Activated naive CD8-positive, alpha-beta T cell treated with anti-CD3 and anti-CD28 coated beads, Interleukin-2, amount 50 U/mL, for 16 hours (primary cell): ENCODE results near the gene HDAC2.
"Not testable (repeated sequence)": the region's sequence is repeated elsewhere in the genome, so short reads cannot be mapped to it uniquely, and the experiment has no call there.

Experiments used
- DNase-seq: peaks from one replicate; pipeline ENCODE4 v3.0.0-alpha.2; 2020; ENCODE audit warnings: low read depth, low spot score

The HDAC2 gene

DNA sequence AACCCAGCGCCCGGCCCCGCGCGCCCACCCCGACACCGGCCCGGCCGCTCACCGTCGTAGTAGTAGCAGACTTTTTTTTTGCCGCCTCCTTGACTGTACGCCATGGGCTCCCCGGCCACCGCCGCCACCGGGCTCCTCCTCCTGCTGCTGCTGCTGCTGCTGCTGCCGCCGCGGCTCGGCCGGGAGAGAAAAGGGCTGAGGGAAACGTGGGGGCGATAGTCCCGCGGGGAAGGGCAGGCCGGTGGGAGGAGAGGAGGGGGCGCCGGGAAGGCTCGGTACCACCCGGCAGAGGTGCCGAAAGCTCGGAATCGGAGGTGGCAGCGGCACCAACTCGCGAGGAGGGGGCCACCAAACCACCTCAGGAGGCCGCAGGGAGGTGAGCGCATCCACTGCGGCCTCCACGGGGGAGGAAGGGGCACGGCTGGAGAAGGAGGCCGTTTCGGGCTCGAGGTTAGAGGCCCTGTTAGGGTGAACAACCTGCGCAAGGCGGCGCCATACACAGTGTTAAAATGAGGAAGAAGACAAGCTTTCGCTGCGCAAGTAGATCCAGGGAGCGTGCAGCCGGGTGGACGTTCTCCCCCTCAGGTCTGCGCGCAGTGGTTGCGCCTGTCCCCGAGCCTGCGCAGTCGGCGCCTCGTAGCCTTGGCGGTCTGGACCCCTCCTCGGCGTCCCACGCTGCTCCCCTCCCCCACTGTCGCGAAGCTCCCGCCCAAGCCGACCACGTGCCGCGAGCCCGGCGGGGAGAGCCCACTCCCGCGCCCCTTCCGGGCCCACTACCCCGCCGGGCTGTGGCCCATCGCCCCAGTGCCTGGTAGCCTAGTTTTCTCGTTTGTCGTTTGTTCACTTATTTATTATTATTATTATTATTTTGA lies at the start of gene HDAC2:
HDAC2 (minus strand) TSS at position 344 of the 872 bp plus-strand sequence; CDS start at position 104, 240 bp downstream.
- peak; percentile 77 for DNase-seq

DNA sequence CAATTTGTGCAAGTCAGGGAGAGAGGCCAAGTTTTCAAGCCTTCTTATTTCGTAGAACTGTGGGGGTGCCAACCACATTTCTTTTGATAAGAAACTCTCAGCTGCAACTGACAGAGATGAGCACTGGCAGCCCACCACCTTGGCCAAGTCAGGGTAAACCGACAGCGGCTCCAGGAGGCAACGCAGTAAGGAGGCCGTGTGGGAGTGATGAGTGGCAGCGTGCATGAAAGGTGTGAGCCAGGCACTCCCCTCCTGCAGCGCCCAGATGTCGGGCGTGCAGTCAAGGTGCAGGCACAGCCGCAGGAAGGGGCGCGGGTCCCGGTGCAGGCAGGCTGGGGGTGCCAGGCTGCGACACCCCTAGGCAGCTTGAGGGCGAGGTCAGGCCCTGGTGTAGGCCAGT lies 49.2 kb upstream of the HDAC2 start:
- DNase-seq, result no peak

DNA sequence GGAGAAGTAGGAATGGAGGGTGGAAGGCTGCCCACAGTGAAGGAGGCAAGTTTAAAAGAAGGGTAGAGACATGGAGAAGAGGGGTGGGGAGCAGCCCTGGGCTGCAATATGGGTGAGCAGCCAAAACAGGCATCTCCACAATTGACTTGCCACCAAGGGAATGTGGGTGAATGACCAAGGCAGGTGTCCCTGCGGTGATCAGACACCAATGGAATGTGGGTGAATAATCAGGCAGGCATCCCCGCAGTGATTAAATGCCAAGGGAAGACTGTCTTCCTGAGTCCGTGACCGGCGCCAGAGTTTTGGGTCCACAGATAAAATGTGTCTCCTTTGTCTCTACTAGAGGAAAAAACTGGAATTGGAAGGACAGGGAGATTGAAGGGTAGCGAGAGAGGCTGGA lies 46.2 kb upstream of the HDAC2 start:
- DNase-seq, result not testable (repeated sequence)

DNA sequence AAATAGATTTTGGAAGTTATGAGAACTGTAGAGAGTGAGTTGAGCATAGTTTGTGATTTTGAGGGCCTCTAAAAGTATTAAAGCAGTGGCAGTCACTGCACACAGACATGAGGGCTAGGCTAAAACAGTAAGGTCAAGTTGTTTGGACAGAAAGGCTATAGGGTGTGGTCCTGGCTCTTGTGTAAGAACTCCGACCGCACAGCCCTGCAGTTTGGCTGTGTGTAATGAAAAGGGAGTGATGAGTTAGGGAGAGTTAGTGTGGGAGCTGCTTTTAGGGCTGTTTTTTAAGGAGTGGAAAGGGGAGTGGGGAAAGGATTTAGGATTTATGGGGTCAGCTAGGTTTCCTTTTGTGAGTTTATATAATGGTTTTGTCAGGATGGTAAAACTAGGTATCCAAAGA lies 43.2 kb upstream of the HDAC2 start:
- DNase-seq, result not testable (repeated sequence)

DNA sequence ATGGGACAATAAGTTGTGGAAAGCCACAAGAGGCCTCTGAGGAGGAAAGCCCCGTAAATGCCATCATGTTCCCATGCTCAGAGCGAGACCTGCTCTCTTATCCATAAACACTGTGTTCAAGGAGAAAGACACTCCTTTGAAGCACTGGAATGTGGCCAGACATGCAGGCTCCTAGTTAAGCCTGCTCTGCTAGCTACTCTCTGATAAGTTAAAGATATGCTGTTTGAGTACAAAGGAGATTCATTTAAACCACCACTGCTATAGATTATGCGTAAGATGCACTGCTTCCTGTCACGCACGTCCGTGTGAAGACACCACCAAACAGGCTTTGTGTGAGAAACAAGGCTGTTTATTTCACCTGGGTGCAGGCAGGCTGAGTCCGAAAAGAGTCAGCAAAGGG lies 40.5 kb upstream of the HDAC2 start:
- DNase-seq, result not testable (repeated sequence)

DNA sequence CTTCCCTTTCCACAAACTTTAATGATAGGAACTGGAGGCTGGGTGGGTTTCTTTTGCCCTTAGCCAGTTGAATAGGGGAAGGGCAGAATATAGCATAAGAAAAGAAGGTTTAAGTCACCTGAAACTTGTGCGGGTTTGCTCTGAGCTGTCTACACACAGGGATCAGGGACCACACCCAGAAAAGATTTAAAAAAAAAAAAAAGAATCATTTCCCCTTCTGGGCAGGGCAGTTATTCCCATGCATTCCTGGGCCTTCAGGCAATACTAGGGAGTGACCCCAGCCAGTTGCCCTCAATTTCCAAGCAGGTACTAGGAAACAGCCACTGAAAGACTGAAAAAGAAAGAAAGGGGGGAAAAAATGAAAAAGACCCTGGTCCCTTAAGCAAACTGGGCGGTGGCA lies 39.6 kb upstream of the HDAC2 start:
- DNase-seq, result no peak

DNA sequence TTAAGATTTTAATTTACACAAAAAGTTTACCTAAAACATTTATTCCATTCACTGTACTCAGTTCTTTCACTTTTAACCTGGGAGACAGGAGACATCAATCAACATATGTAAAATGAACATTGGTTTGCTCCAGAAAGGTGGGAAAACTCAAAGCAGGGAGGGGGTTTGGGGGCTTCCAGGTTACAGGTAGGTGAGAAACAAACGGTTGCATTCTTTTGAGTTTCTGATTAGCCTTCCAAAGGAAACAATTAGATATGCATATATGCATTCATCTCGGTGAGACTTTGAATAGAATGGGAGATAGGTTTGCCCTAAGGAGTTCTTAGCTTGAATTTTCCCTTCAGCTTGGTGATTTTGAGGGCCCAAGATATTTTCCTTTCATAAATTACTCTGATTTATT lies 38.2 kb upstream of the HDAC2 start:
- DNase-seq, result no peak

DNA sequence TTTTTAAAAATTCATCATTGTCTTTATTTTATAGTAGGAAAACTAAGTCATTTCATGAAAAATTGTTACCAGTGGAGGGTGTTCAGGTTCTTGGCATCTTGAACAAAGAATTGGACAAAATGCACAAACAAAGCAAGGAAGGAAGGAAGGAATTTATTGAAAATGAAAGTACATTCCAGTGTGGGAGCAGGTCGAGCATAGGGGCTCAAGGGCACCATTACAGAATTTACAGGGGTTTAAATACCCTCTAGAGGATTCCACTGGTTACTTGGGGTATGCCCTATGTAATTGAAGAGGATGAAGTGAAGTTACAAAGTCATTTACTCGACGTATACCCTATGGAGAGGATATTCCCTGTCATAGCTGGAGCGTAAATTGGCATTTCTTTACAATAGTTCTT lies 37.4 kb upstream of the HDAC2 start:
- no peak for DNase-seq

DNA sequence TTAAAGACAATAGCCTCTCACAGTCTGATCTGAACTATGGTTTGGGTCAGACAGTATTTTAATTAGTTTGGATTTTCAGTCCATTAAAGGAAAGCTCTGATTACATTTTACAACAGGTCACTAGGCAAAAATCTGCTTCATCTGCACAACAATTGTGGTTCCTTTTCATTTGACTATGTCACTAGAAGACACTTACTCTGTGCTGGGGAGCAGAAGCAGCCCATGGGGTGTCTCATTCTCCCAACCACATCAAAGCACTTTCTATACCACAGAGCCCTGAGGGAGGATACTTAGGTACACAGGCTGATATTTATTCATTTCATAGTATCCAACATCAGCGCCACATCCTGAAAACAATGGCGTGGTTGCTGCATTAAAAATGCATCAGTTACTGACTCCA lies 36.6 kb upstream of the HDAC2 start:
- no peak for DNase-seq

DNA sequence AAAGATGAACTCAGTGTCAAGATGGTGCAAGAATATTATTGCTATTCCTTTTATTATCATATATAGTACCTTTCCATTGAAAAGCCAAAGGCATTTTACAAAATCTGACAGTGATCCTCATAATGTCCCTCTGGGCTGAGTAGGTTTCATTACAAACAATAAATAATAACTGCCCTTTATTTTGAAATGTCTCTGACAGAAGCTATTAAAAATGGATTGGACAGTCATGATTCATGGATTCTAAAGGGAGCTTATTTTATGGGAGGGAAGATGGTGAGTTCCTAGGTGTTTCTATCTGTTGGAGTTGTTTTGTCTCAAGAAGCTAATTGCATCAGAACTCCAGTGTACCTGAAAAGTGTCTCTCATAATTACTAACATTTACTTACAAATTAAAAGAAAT lies 30.4 kb upstream of the HDAC2 start:
- DNase-seq, result no peak

DNA sequence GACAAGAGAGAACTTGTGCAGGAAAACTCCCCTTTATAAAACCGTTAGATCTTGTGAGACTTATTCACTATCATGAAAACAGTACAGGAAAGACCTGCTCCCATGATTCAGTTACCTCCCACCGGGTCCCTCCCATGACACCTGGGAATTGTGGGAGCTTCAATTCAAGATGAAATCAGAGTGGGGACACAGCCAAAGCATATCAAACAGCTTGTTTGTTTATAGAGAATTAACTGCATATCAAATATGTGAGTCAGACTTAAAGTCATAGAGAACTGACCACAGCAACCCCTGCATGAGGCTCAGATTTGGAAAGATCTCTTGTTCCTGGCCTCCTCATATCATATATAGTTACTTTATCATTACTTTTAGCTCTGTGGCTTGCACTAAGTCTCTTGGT lies 29.1 kb upstream of the HDAC2 start:
- no peak for DNase-seq

DNA sequence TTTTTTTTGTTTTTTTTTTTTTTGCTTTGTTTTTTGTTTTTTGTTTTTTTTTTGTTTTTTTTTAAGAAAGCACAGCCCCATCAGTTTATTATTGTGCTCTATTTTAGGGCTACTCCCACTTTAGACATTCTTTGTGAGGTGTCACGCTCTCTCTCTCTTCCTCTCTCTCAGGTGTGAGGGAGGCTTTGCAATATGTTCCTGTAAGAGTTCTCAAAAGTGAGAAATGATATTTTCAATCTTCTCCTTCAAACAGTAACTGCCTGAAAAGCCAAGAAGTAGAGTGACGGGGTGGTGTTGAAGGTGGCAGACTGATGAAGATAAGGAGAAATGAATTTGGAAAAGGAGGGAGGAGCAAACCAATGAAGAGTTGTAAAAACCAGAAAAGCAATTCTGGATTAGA lies 28.3 kb upstream of the HDAC2 start:
- DNase-seq, result no peak

DNA sequence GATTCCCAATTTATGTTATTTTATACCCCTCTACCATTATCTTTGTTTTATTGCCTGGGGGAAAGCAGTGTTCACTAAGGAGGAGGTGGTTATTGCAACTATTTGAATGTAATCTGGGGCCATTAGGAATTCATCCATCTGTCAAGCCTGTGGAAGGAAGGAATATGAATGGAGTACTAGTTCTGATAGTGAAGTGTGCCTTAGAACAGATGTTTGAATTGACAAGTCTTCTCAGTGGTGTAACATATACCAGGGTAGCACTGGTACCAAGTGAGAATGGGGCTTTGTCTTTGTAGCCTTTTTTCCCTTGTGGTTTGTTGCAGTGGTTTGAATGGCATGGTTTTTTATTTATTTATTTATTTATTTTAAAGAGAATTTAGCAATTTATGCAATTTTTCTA lies 27.9 kb upstream of the HDAC2 start:
- no peak for DNase-seq

DNA sequence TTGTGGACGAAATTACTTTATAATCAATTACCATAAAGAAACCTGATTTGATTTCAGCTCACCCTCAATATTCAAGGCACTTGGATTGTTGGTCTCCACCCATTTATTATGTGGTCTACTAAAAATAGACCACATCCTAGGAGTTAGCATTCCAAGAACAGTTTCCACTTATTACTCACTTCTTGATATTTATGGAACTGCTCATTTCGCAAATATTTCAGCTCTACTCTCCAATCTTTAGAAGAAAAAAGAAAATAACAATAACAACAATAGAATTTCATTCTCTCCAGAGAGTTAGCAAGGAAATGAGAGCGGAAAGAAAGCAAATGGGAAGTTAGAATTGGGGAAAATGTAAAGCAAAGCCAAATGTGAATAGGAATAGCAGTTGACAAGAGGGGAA lies 26.2 kb upstream of the HDAC2 start:
- DNase-seq, result no peak

DNA sequence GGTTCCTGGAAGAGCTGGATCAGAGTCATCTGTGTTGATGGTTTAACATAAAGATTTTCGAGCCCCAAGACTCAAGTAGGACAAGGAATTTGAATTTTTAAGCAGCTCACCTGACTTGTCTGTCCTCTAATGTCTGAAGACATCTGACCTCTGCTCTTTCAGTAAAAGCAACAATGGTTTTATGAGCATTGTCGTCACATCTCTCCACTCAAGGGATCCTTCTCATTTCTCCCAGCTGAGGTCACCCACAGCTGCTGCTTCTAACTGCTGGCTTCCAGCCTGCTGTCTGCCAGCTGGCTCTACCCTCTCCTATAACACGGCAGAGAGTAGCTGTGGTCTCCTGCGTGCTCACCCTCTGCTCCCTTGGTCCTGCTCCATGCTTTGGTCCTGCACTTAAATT lies 24.7 kb upstream of the HDAC2 start:
- no peak for DNase-seq

DNA sequence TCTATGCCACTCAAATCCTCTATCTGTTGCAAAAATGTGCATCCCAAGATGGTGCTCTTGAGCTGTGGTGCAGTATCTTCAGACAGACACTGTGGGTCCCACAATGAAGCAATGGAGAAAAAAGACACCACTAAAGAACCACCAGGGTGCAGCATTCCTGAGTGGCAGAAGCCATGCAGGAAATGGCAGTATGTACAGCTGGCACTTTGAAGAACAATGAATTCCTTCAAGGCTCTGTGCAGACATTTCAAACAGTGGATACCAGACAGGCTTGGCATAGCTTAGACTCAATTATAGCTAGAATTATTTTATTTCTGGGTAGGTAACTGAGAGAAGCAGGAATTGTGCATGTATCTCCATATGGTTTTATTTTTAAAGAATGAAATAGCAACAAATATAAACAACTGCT lies 24.0 kb upstream of the HDAC2 start:
- no peak for DNase-seq

DNA sequence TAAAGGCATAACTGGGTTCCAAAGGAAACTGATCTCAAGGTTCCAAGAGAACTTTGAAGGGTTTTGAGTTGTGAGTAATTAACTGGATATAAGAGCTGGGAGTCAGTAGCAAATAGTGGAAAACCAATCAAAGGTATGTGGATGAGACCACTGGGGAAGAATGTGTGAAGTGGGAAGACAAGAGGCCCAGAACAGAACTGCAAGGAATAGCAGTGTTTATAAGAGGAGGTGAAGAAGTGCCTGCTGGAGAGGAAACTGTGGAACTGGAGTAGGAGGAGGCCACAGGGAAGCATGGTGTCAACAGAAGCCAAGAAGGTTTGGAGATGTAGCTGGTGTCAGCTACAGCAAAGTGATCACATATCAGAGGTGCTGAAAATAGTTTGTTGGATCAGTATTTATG lies 18.7 kb upstream of the HDAC2 start:
- no peak for DNase-seq

DNA sequence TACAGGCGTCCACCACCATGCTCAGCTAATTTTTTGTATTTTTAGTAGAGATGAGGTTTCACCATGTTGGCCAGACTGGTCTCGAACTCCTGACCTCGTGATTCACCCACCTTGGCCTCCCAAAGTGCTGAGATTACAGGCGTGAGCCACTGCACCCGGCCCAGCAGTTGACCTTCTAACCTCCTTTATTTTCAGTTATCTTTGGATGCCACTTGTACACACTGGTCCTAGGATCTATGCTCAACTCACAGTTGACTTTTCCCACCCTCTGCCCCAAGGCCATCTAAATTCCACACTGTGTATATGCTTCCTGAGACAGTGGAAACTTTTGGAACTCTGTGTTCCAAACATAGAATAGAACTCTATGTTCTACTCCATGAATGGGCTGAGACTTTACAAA lies 11.7 kb upstream of the HDAC2 start:
- not testable (repeated sequence) for DNase-seq

DNA sequence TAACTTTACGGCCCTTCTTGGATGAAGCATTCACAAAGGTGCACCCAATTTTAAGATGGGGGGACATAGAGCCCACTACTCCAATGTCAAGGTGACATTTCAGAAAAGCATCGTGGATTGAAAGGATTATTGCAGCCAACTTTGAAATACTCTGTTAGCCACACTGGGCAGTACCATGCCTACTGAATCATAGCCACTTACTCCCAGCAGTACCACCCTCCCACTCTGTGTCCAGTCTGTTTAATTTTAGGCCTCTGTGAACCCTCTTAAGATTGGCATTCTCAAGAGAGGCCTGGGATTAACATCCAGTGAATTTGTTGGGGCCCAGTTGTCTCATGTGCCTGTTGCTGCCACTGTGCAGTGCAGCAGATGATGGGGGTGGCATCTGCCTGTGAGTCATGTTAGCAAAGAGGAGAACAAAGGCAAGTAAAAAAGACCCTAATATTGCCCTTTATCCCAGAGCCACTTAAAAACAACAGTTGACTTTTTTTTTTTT lies 11.2 kb upstream of the HDAC2 start:
- DNase-seq, result no peak

DNA sequence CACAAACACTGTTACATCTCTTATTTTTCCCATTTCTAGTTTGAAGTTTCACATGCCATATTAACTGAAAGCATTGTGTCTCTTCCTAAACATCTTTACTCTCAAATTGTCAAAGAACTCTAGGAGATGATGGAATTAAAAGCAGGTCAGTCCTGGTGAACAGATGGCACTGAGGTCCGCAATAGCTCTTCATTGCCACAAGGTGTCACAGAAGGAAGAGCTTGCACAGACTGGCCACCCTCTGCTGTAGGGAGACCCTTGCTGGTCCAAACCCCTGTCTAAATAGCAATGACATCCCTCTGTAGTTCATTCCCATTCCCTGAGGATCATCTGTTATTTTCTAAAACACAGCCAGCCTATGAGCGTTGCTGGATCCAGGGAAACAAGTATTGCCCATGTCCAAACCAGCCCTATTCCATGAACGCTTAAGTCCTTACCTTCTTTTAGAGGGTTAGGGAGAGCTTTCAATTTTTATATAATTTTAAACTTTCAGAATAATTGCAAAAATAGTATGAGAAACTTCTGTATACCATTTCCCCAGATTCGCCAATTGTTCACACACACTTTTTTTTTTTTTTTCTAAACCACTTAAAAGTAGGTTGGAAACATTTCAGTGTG lies 10.1 kb upstream of the HDAC2 start:
- no peak for DNase-seq

DNA sequence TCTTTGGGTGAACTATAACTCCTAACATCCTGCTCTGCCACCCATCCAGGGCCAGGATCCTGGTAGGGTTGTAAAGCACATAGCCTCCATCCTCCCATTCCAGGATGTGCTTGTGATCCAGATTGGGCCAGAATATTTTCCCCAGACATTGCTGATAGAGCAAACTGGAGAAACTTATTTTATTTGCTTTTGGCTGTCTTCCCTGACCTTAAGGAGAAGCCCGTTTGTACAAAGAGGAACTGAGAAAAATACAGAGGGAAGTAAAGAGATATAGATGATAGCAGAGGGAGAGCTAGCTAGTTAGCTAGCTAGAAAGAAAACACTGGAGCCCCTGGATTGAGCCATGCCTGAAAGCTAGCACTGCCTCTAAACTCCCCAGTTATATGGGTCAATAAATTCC lies 9.0 kb upstream of the HDAC2 start:
- DNase-seq, result no peak

DNA sequence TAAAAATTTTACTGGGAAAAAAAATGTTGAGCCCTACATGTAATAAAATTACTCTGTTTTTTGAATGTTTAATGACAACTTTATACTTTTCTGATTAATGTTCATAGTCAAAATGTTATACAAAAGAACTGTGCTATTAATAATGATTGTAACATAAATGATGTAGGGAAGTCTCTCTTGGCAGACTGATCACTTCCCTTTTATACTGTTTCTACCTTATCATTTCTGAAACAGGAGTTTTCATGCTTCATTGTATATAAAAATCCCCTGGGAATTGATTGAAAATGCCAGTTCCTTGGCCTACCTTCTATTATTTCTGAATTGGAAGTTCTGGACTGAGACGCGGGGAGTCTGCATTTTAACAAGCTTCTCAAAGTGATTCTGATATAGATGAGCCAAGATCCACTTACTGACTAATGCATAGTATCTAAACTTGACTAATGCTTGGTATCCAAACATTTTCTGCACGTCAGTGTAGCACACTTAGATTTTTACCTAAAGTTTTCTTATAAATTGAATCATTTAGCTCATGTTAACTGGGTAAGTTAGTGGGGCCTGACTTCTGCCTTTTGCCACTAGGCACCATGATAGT lies 7.2 kb upstream of the HDAC2 start:
- DNase-seq, result no peak

DNA sequence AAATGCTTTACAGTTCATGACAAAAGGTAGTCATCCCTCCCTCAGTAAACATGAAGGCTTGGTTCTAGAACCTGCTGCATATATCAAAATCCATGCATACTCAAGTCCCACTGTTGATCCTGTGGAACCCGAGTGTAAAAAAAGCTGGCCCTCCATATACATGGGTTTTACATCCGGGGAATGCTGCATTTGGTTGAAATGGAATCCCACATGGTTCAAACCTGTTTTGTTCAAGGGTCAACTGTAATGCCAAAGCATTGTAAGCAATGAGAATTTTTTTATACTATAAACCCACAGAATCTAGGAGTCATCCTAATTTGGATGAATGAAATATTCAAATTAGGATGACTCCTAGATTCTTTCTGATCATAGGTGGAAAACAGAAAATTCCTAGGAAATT lies 5.9 kb upstream of the HDAC2 start:
- DNase-seq, result no peak
